Left ventricle myocardium inferior (tissue), 1 donor: ENCODE measurements around the gene SERPINI2. TPM values are rescaled to one million over a fixed set of nuclear protein-coding genes. Genes with fewer than 3 reads are reported as not detected.

Experiments used
- DNase-seq: peaks from one replicate; pipeline ENCODE4 v3.0.0-alpha.2; 2020
- H3K27ac ChIP-seq: fragments of 200-600 bp; replicated peaks from 2 replicates; pipeline ENCODE4 v1.8.0; 2021
- H3K27me3 ChIP-seq: fragments of 200-600 bp; 2 replicates; pipeline ENCODE4 v1.8.0; 2021; ENCODE audit warnings: low read depth
- H3K36me3 ChIP-seq: fragments of 200-600 bp; 2 replicates; pipeline ENCODE4 v1.8.0; 2021
- H3K4me1 ChIP-seq: fragments of 200-600 bp; 2 replicates; pipeline ENCODE4 v1.8.0; 2021
- H3K4me3 ChIP-seq: fragments of 200-600 bp; 2 replicates; pipeline ENCODE4 v1.8.0; 2021; ENCODE audit warnings: mild to moderate bottlenecking, moderate library complexity
- H3K9me3 ChIP-seq: fragments of 200-600 bp; replicated peaks from 2 replicates; pipeline ENCODE4 v1.8.0; 2021
- CTCF ChIP-seq: fragments of 200-600 bp; IDR thresholded peaks from 2 replicates; pipeline ENCODE4 v1.8.0; 2021; ENCODE audit warnings: antibody characterized with exemption, mild to moderate bottlenecking, borderline replicate concordance
- intact Hi-C: fragments of 100-400 bp; cut with micrococcal nuclease; formaldehyde crosslinking; loops from one replicate; pipeline ENCODE4 v1.11.0; 2022
- long read RNA-seq: library from polyadenylated mRNA; unstranded; transcript quantifications from one replicate; pipeline ENCODE4 v2.0.0, GENCODE V29; 2021
- total RNA-seq: library from RNA; stranded (reverse); fragmentation: NEBNext Ultra II Directional; extraction: Animal tissue kit (Norgen Biotek cat#: 25700); gene quantifications from one replicate; pipeline ENCODE4 v1.2.1, GENCODE V29; 2021
- donor health status: DM: no; HTN: yes; CAD: no; lungs with severe emphysema.

Gene SERPINI2
- 0.41 TPM for total RNA-seq
- long read RNA-seq, result 0 reads

GRCh38 chr3:167473863-167474262 is at the start of gene SERPINI2:
Gene SERPINI2 (minus strand): TSS chr3:167474042. CDS start chr3:167471834, 2,208 bp downstream.
- no peaks in the 10 kb centered on the region for H3K4me1 ChIP-seq
- no peak for TF ChIP-seq CTCF
- no peak for DNase-seq
- H3K36me3 ChIP-seq, result no peaks in the 10 kb centered on the region
- no peak within 1 kb of the TSS for H3K27ac ChIP-seq
- H3K27me3 ChIP-seq, result no peaks in the 10 kb centered on the region
- no peaks in the 10 kb centered on the region for H3K9me3 ChIP-seq
- H3K4me3 ChIP-seq, result no peak within 1 kb of the TSS
- intact Hi-C loops, result no loop called here

- H3K9me3 ChIP-seq, result peaks cover 24% of the 10 kb centered on the region
- no peak overlapping the region for H3K4me3 ChIP-seq
- TF ChIP-seq CTCF, result no peak
- DNase-seq, result no peak
- H3K27ac ChIP-seq, result no peak overlapping the region
- H3K27me3 ChIP-seq, result no peaks in the 10 kb centered on the region
- H3K4me1 ChIP-seq, result no peaks in the 10 kb centered on the region
- intact Hi-C loops, result no loop called here
- no peaks in the 10 kb centered on the region for H3K36me3 ChIP-seq
Observed at GRCh38 chr3:167521006-167521355, 47.1 kb upstream of the SERPINI2 start.

- DNase-seq, result no peak
- Histone ChIP-seq H3K36me3 (no peaks in the 10 kb centered on the region), H3K4me1 (no peaks in the 10 kb centered on the region), H3K9me3 (peaks cover 24% of the 10 kb centered on the region), H3K27me3 (no peaks in the 10 kb centered on the region), H3K4me3 (no peak overlapping the region), H3K27ac (no peak overlapping the region)
- intact Hi-C loops, result no loop called here
- no peak for TF ChIP-seq CTCF
Observed at GRCh38 chr3:167520266-167521005, 46.6 kb upstream of the SERPINI2 start.

GRCh38 chr3:167507954-167508353 is 34.1 kb upstream of the SERPINI2 start:
- no peaks in the 10 kb centered on the region for H3K9me3 ChIP-seq
- no peak overlapping the region for H3K4me3 ChIP-seq
- intact Hi-C loops, result no loop called here
- no peaks in the 10 kb centered on the region for H3K27me3 ChIP-seq
- DNase-seq, result no peak
- no peaks in the 10 kb centered on the region for H3K4me1 ChIP-seq
- no peak for TF ChIP-seq CTCF
- no peaks in the 10 kb centered on the region for H3K36me3 ChIP-seq
- no peak overlapping the region for H3K27ac ChIP-seq

- intact Hi-C loops, result no loop called here
- TF ChIP-seq CTCF, result no peak
Observed at GRCh38 chr3:167502401-167502800, 28.6 kb upstream of the SERPINI2 start.

More at GRCh38 chr3:167502401-167502800, 28.6 kb upstream of the SERPINI2 start:
- no peak overlapping the region for H3K27ac ChIP-seq
- no peaks in the 10 kb centered on the region for H3K4me1 ChIP-seq
- no peaks in the 10 kb centered on the region for H3K36me3 ChIP-seq
- no peaks in the 10 kb centered on the region for H3K9me3 ChIP-seq
- no peak for DNase-seq
- H3K27me3 ChIP-seq, result no peaks in the 10 kb centered on the region
- H3K4me3 ChIP-seq, result no peak overlapping the region
